HG03280 (cell line): Measurements from ENCODE around the gene ITPRIP.

Experiments used
- ATAC-seq: cut with Tn5 transposase; IDR thresholded peaks from one replicate; pipeline ENCODE4 v1.9.1; 2021; ENCODE audit warnings: mild to moderate bottlenecking, moderate library complexity; ENCODE audit not compliant: unreplicated experiment

ITPRIP gene

GRCh38 chr10:104337985-104338735 is at the start of gene ITPRIP:
ITPRIP (minus strand) TSS chr10:104338465; CDS start chr10:104316051, 22,414 bp downstream.
- peak; percentile 56 for ATAC-seq

GRCh38 chr10:104387130-104387888 is 49.0 kb upstream of the ITPRIP start:
- ATAC-seq: peak; percentile 58

- ATAC-seq: no peak
Measured at GRCh38 chr10:104380336-104380735, 42.1 kb upstream of the ITPRIP start.

- ATAC-seq: no peak
Measured at GRCh38 chr10:104376784-104377300, 38.6 kb upstream of the ITPRIP start.

- no peak for ATAC-seq
Measured at GRCh38 chr10:104374591-104374990, 36.3 kb upstream of the ITPRIP start.

GRCh38 chr10:104371753-104372152 is 33.5 kb upstream of the ITPRIP start:
- no peak for ATAC-seq

- no peak for ATAC-seq
Measured at GRCh38 chr10:104368381-104368780, 30.1 kb upstream of the ITPRIP start.

- no peak for ATAC-seq
Measured at GRCh38 chr10:104367904-104368303, 29.6 kb upstream of the ITPRIP start.

GRCh38 chr10:104359811-104360210 is 21.5 kb upstream of the ITPRIP start:
- no peak for ATAC-seq

- peak; percentile 53 for ATAC-seq
Measured at GRCh38 chr10:104353325-104354048, 15.2 kb upstream of the ITPRIP start, which contains the start of gene CFAP58. CFAP58 (plus strand) TSS chr10:104353833; CDS start chr10:104353898, 65 bp downstream.

GRCh38 chr10:104351919-104352318 is 13.7 kb upstream of the ITPRIP start:
- no peak for ATAC-seq

GRCh38 chr10:104351061-104351702 is 12.9 kb upstream of the ITPRIP start:
- ATAC-seq: no peak

GRCh38 chr10:104350127-104350635 is 11.9 kb upstream of the ITPRIP start:
- peak; percentile 46 for ATAC-seq

- peak; percentile 51 for ATAC-seq
Measured at GRCh38 chr10:104349623-104350126, 11.4 kb upstream of the ITPRIP start.

GRCh38 chr10:104348601-104349000 is 10.3 kb upstream of the ITPRIP start:
- no peak for ATAC-seq

GRCh38 chr10:104347295-104348045 is 9.2 kb upstream of the ITPRIP start:
- no peak for ATAC-seq

GRCh38 chr10:104345941-104346340 is 7.7 kb upstream of the ITPRIP start:
- ATAC-seq: no peak

GRCh38 chr10:104345515-104345914 is 7.2 kb upstream of the ITPRIP start:
- no peak for ATAC-seq

GRCh38 chr10:104344219-104344618 is 6.0 kb upstream of the ITPRIP start:
- no peak for ATAC-seq
